Inflammatory macrophage treated with lipopolysaccharide for 1 hour (primary cell): ENCODE measurements around the gene CHIC1.
"Not testable (repeated sequence)": the region's sequence is repeated elsewhere in the genome, so short reads cannot be mapped to it uniquely, and the experiment has no call there.

Experiments
- DNase-seq, 2 donors: peaks; one replicate each; pipeline ENCODE4 v3.0.0-alpha.2; 2020 to 2022

The CHIC1 gene

GRCh38 chrX:73562984-73563737 is at the start of gene CHIC1:
TSS of gene CHIC1 (plus strand) at chrX:73563197. CDS start at chrX:73563285, 88 bp downstream.
- peak in 1 of 2 donors; percentile 2 for DNase-seq

- DNase-seq = not testable (repeated sequence)
Observed at GRCh38 chrX:73522823-73523222, 40.2 kb upstream of the CHIC1 start.

DNA sequence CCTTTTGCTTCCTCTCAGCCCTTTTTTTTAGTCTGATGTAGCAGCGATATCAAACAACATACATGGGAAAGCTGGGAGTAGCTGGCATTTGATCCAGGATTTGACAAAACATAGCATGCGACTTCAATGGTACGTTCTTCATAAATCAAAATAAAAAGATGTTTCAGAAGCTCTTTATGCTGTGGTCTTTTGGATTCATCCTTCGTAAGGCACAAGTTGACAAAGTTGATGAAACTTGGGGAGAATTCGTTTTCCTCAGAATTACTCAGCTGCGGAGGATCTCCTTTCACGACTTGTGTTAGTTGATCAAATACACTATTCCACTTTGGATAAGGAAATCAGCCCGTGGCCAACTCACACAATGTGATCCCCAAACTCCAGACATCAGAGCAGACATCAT is 38.1 kb upstream of the CHIC1 start:
- no peak for DNase-seq

DNA sequence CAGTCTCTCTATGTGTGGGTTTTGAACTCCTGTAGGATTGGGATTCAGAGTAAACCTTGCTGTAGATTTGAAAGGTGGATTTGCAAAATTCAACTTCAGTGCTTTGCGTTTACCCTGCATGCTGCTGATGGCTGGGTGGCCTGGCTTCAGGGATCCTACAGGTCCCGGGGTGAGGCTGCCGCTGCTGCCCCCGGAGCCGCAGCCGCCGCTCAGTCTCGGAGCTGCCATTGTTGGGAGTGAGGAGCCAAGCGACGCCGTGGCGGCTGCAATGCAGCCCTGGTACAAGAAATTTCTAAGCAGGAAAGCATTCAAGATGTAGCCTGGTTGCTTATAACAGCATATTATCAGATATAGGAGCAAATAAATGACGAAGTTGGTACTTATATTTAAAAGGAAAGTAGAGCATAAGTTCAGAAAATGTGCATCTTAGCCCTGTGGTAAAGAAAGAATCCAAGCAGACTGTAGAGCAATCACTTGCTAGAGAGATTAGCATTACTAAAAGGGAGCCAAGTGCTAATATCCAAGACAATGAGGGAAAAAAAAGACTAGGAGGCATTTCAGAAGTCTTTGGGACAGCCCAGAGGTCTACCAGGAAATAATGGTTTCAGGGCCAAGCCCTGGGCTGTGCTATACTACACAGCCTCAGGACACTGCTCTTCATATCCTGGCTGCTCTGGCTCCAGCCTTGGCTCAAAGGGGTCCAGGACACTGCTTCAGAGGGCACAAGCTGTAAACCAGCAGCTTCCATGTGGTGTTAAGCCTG is 36.9 kb upstream of the CHIC1 start:
- DNase-seq = no peak

GRCh38 chrX:73531655-73532054 is 31.3 kb upstream of the CHIC1 start:
- not testable (repeated sequence) for DNase-seq

GRCh38 chrX:73556159-73556558 is 6.8 kb upstream of the CHIC1 start:
- DNase-seq = no peak

- no peak for DNase-seq
Observed at GRCh38 chrX:73561801-73562200, 1.2 kb upstream of the CHIC1 start.

- DNase-seq = no peak
Observed at GRCh38 chrX:73562458-73562857, 539 bp upstream of the CHIC1 start.

DNA sequence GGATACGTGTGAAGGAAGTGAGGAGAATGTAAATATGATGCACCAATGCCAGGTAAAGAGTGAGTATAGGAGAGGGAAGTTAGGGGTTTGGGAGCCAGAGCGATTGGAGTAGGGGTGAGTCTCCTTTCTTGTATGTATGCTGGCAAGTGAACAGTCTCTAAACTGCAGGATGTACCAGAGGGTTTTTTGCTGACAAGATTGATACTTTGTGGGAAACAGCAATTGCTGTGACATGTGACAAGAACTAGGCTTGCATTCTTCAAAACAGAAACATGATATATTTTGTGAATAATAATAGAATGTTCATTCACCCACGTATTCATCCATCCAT is 706 bp downstream of the CHIC1 start:
- DNase-seq = no peak

DNA sequence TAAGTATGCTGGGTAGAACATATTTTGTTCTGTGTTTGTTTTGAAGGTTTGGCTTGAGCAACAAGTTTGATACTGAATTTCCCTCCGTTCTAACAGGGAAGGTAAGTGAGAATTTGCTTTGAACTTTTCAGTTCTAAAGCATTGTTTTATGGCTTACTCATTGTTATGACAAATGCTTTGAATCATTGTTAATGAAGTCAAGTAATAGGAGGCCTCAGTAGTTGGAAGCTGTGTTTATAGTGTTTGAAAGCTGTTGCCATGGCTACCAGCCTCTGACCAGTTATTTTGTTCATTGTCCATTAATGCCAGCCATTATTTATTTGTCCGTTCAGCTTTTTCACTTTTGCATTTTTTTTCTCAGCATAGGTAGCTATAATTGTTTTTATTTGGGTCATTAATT is 14.4 kb downstream of the CHIC1 start:
- DNase-seq = no peak

DNA sequence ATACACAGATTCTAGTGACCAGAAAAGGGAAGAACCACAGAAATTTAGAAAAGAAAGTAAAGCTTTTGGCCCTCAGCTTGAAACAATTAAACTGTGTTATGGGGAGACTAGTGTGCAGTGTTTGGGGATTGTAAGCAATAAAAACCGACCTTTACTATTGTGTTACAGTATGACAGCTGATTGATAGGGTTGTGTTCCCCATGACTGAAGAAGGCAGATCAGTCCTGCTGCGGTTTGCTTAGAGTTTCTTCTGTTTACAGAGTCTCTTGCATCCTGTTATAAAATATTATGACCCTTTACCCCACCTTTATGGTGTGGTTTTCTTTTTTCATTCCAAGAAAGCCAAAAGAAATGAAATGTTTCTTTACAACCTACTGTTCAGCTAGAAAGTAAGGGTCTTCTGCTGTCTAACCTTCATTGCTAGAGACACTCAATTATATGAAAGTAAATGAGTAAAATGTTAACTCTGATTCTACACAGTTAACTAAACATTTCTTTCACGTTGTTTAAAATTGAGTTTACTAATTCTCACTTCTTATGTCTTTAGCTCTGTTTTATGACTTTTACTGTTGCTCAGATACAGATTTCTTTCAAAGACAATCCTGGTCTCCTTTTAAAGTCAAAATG is 18.1 kb downstream of the CHIC1 start:
- DNase-seq = no peak

DNA sequence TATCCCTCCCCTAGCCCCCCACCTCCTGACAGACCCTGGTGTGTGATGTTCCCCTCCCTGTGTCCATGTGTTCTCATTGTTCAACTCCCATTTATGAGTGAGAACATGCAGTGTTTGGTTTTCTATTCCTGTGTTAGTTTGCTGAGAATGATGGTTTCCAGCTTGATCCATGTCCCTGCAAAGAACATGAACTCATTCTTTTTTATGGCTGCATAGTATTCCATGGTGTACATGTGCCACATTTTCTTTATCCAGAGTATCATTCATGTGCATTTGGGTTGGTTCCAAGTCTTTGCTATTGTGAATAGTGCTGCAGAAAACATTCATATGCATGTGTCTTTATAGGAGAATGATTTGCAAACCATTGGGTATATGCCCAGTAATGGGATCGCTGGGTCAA is 34.8 kb downstream of the CHIC1 start:
- not testable (repeated sequence) for DNase-seq

GRCh38 chrX:73615022-73615421 is 52.0 kb downstream of the CHIC1 start:
- DNase-seq = no peak

DNA sequence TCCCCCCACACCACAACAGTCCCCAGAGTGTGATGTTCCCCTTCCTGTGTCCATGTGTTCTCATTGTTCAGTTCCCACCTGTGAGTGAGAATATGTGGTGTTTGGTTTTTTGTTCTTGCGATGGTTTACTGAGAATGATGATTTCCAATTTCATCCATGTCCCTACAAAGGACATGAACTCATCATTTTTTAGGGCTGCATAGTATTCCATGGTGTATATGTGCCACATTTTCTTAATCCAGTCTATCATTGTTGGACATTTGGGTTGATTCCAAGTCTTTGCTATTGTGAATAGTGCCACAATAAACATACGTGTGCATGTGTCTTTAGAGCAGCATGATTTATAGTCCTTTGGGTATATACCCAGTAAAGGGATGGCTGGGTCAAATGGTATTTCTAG is 78.7 kb downstream of the CHIC1 start:
- DNase-seq = not testable (repeated sequence)

- no peak for DNase-seq
Observed at GRCh38 chrX:73647212-73647611, 84.2 kb downstream of the CHIC1 start.

DNA sequence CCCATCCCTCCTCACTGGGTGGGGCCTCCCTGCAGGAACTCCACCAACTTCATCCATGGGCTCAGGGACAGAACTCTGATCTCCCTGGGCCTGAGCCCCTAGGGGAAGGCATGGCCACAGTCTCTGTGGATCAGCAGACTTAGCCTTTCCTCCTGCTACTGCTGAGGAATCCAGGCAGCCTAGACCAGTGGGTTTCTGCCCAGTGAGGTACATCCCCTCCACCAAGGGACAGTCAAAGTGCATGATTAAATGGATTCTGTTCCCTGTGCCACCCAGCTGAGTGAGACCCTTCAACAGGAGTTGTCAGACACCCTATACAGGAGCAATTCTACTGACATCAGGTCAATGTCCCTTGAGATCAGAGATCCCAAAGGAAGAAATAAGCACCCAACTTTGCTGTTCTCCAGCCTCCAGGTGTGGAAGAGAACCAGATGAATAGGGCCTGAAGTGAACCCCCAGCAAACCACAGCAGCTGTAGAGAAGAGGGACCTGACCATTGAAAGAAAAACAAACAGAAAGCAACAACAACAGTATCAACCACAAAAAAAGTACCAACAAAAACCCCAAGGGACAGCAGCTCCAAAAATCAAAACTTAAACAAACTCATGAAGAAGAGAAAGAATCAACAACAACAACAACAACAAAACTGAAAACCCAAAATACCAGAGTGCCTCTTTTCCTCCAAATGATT is 84.8 kb downstream of the CHIC1 start:
- no peak for DNase-seq

DNA sequence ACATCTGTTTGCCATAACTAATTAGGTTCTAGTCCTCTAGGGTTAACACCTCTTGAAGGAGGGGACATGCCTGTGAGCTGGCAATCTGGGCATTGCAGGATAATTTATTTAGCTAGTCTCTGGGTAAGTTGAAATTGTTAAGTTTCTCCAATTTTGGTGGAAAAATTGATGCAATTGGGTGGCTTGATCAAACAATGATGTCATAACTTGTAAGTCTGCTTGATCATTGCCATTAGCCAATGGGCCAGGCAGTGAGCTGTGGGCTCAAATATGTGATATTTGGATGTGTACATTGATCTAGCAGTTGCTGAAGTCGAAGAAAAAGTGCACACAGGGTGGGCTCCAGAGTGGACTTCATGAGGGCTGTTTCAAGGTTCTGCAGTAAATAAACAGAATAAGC is 98.3 kb downstream of the CHIC1 start:
- not testable (repeated sequence) for DNase-seq

DNA sequence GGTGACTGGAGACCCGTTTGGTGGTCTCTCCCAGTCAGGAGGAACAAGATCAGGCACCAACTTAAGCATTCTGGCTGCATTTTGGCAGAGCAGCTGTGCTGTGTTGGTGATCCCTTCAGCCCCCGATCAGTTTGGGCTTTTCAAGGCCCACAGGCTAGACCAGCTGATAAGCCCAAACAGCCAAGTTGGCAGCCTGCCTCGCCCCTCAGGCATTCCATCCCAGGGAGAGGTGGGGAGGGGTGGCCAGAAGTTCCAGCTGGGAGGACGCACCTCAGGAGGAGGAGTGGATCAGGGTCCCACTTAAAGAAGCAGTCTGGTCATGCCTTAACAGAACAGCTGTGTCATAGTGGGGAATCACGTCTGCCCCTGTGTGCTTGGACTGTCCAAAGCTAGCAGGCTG is 105.8 kb downstream of the CHIC1 start:
- DNase-seq = no peak

DNA sequence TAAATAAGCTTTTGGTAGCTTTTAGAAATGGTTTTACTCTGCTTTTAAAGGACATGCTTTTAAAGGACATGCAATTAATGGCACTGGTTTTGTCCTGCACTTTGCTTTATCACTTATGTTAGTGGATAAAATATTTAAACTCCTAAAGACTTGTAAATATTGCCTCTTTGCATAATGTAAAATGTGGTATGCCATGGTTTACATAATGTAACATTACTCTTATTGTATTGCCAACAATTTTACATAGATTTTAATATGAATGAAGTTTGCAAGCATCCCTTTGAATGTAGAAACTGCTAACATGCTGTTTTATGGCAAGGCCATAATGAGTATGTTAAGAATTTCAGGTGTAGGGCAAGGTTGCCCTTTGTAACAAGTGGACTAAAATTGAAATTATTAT is 118.4 kb downstream of the CHIC1 start:
- no peak for DNase-seq

DNA sequence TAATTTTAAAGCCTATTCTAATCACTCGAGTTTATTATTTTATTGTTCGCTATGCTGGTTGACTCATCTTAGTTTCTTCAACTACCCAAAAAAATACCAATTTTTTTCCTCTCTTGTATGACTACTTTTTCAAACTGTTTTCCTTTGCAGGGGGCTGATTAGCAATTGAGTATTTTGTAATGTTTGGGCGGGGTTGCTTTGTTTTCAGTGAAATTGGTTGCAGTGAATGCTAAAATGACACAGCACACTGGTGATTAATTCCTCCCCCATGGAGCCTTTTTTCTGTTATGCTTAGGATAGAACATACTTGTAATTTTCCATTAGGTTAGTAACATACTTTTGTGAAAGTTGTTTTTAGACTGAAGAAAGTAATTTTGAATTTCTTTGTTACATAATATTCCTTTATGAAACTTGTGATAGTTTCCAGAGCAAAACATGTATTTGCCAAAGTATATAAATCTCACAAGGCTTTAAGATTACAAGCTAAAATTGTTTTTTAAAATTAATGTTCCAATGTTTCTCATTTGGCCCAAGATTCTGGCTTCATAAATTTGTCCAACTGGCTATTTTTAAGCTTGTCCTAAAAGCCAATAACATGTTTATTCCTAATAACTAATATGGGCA is 120.4 kb downstream of the CHIC1 start:
- DNase-seq = no peak

DNA sequence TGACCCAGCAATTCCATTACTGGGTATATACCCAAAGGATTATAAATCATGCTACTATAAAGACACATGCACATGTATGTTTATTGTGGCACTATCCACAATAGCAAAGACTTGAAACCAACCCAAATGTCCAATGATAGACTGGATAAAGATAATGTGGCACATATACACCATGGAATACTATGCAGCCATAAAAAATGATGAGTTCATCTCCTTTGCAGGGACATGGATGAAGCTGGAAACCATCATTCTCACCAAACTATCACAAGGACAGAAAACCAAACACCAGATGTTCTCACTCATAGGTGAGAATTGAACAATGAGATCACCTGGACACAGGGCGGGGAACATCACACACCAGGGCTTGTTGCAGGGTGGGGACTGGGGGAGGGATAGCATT is 144.0 kb downstream of the CHIC1 start:
- not testable (repeated sequence) for DNase-seq

DNA sequence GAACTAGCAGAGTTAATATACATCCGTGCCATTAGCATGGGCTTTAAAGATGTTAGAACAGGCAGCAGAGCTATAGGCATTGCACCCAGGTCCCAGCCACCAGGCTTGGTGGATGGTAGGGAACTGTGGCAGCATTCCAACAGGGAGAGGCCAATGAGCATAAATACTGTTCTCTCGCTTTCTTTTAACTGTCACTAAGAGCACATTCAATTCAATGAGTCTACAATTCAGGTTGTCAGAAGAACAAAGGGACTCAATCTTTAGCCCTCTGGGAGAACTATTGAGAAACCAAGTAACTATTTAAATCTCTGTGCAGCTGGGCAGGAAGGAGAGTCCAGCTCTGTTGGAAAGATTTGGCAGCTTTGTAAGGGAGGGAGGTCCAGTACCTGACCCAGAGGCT is 165.6 kb downstream of the CHIC1 start:
- DNase-seq = no peak
